Germinal center (tissue), 1 donor: ENCODE measurements around the gene SORBS2.
A peak's percentile ranks its signal among the peaks of the same experiment; 100 is the strongest.
"Not testable (repeated sequence)": the region's sequence is repeated elsewhere in the genome, so short reads cannot be mapped to it uniquely, and the experiment has no call there.

Experiments used
- DNase-seq: peaks from one replicate; pipeline ENCODE4 v3.0.0; 2012; ENCODE audit warnings: mixed read lengths, low spot score

Gene SORBS2

DNA sequence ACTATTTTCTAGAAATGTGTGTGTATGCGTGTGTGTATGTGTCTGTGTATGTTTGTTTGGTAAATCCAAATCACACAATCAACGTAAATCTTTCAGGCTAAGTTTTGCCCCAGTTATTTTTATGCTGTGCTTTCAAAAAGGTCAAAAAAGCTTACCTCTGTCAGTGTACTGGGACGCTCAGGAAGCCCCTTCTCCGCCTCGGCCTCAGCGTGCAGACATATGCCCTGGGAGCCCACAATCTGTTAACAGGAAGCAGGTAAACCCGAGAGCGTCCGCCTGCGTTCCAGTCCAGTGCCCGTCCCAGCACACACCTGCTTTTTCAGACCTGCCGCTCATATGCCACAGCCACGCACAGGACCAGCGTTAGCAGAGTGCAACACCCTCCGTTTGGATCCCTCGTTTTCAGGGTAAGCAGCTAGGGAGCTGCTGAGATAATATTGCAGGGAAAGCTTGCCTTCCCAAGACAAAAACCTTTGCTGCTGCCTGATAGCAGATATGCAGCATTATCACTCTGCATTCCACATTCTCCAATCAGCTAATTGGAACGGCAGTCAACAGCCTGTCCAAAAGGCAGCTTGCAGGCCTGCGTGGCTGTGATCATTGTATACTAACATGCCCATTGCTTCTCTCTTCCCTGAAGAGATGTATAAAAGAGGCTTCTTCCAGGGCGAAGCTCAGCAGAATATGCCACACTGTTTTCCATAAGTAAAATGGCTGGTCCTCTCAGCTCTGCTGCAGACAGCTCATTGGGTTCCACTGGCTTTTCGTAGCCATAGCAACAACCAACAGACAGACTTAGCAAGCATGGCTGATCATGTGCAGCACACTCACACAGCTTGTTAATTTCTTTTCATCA, at the start of gene SORBS2:
Gene SORBS2, minus strand, starts transcription at position 686 of the 856 bp plus-strand sequence. CDS start 121,623 bp downstream, outside the sequence.
- peak; percentile 67 for DNase-seq

DNA sequence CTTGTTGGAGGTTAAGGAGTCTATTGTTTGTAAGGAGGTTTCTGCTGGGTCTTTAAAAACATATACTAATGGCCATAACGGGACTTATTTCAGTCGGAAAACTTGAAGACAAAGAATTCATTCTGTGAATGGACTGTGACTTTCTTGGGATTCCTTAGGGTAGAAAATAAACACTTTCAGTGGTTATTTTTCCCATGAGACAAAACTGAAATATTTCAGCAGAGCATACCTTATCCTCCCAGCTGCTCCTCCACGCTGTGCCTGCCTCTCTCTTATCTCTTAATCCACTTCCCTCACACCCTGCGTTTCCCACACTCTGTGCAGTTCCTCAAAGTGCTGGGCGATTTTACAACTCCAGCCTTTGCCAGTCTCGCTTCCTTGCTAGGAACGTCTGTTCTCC, 47.1 kb upstream of the SORBS2 start:
- no peak for DNase-seq

- not testable (repeated sequence) for DNase-seq
Measured at GRCh38 chr4:185857561-185857960, 45.6 kb upstream of the SORBS2 start.

DNA sequence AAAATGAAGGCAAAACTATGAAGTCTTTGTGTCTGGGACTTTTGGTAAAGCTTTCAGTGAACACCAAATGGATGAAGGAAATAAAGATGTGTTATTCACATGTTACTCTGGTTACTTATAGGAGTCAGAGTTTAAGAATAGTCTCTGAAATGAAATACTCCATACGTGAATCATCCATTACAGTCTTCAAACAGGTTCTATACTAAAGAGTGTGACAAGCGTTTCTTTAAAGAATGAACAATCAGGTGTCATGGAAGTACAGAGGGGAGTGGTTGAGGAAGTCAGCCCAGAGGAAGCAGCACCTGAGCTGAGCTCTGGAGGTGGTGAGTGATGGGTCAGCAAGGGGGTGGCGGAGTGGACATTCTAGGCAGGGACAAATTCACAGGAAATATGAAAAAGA, 41.8 kb upstream of the SORBS2 start:
- no peak for DNase-seq

- no peak for DNase-seq
Measured at GRCh38 chr4:185852961-185853360, 41.0 kb upstream of the SORBS2 start.

DNA sequence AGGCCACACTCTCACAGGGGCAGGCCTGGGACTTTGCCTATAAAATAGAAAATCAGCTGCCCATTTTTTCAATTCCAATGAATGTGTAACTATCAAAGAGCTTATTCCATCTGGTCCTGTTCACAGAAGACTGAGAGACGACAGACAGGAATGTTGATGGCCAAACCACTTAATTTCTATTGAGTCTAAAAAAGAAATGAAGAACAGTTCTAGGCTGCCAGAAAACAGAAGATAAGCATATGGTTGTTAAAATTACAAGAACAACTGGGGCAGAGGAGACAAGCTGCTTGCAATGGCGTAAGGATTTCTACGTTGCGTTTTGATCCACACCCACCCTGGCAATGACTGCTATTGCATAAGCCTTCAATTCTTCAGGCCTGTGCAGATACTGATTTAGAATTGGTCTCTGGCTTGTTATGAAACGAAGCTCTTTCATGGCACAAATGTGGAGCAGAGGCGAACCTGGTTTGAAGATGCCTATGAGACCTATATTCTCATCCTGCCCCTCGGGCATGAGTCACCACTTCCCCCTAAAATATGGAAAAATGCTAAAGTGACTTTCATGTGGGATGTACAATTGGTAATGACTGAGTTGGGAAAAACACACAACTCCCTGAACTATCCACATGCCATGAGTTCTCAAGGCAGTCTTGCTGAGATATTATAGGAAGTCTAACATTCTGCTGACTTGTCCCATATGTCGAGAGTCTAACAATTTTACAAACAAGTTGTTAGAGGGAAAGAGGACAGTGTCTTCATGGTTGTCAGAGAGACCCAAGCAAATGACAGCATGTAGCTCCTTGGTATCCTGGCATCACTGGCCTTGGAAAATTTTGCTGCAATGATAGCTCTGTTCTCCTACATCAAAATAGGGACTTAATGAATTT, 37.9 kb upstream of the SORBS2 start:
- DNase-seq, result no peak

- DNase-seq, result no peak
Measured at GRCh38 chr4:185847352-185848097, 35.5 kb upstream of the SORBS2 start.

DNA sequence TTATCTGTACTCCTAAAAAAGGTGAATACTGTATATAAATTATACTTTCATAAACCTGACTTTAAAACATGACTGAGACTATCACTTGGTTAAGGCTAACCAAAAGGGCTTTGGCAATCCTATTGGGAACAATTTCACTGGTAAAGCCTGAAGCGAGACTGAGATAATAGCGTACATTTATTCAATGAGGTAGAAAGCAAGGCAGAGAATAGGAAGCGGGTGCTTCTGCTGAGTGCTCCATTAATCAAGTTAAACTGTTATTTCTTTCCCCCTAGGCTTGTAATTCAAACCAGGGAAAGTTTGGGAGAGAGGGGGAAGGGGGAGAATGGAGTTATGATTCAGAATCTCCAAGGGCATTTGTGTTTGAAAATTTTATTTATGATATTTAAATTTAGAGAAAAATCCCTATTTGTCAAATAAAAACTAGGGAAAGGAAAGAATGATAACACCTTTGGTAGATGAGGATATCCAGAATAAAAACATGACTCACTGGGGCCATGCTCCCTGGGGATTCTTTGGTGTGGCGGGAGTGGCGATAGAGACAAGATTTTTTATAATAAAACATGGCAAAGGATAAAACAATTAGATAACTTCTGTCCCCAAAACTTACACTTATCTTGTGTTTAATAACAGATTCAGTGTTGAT, 34.6 kb upstream of the SORBS2 start:
- DNase-seq, result no peak

- DNase-seq, result no peak
Measured at GRCh38 chr4:185845966-185846365, 34.0 kb upstream of the SORBS2 start.

DNA sequence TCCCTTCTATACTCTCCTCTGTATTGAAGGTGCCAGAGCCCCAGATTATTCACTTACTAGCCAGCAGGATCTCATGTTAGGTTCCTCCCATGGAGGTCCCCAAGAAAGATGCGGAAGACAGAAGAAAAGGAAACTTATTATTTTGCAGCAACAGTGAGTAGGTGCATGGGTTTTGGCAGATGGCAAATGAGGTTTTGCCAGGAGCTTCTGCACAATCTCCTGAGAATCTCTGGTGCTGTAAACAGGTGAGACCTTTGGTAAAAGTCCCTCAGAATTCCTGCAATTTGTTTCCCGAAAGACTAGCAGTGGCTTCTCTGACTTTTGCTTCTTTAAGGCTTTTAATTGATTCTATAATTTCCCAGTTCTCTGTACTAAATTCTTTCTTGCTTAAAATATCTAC, 29.5 kb upstream of the SORBS2 start:
- DNase-seq, result no peak

- no peak for DNase-seq
Measured at GRCh38 chr4:185840953-185841352, 29.0 kb upstream of the SORBS2 start.

GRCh38 chr4:185840201-185840600, 28.2 kb upstream of the SORBS2 start:
- no peak for DNase-seq

GRCh38 chr4:185839770-185840169, 27.8 kb upstream of the SORBS2 start:
- DNase-seq, result no peak

GRCh38 chr4:185839194-185839712, 27.3 kb upstream of the SORBS2 start:
- DNase-seq, result no peak

- no peak for DNase-seq
Measured at GRCh38 chr4:185838514-185839193, 26.7 kb upstream of the SORBS2 start.

DNA sequence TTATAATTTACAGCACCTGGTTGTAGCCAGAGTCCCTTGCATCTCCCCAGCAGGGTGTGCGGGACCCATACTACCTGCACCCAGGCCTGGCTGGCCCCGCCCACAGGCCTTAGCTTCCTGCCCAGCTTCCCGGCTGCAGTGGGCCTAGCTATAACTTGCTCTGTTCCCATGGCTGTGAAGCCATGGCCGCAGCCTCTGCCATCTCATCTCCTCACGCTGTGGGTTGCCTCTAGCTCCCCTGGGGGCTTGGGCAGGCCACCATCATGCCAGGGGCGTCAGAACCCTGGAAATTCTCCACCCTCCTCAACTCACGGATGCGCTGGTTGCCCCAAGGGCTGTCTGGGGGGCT, 26.1 kb upstream of the SORBS2 start:
- no peak for DNase-seq

DNA sequence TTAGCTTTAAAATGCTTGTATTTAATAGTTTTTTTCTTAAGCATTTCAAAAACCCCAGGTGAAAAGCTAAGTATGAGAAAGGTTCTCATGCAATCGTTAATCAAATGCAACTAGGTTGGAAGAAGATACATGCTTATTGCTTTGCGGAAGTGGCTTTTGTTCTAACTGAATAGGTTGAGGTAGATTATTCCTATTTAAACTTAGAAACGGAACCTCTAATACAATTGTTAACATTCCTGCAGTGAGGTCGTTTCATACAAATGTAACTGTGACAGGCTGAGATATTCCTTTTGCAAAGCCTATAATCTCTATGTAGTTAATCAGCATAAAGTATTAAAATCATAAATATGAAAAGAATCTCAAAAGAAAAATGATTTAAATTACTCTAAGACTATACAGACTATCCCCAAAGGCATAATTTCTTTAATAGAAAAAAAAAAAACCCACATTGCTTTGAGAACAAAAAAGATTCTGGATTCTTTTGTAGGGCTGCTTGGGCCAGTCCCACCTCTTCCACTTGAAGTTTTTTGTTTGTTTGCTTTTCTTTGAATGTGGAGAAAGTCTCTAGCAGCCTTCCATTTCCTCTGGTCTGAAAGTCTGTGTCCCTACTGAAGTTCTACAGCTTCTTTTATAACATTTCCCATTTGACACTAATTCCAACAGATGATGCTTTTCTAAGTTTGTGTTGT, 25.6 kb upstream of the SORBS2 start:
- no peak for DNase-seq

DNA sequence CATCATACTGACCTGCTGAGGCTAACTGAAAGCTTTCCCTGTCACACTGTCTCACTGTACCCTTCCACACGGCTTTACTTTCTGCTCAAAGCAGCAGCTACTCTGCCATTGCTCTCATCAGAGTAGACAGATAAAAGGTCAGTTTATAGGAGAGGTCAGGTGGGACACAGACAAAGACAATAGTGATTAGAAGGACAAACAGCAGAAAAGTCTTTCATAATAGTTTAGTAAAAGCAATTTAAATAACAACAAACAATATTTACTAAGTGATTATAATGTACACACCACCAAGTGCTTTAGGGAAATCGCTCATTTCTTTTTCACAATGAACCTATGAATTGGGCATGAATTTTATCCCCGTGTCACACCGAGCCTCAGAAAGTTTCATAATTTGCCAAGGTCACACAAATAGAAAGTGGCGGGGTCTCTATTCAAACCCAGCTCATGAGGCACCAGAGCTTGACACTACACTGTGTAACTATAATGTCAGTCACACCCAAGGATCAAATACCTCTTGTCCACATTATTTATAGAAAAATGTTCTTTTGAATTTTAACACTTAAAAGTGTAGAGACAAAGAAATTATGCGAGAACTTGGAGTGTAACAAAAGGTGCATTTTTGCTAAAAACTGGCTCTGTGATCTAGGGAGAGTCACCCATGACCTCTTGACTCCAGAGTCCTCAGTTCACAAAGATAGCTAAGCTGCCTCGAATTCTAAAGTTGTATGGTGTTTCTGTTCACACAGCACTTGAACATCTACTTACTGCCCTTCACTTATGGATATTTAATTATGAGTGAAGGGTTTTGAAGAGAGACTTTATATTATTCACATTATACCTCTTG, 24.5 kb upstream of the SORBS2 start:
- DNase-seq, result no peak

DNA sequence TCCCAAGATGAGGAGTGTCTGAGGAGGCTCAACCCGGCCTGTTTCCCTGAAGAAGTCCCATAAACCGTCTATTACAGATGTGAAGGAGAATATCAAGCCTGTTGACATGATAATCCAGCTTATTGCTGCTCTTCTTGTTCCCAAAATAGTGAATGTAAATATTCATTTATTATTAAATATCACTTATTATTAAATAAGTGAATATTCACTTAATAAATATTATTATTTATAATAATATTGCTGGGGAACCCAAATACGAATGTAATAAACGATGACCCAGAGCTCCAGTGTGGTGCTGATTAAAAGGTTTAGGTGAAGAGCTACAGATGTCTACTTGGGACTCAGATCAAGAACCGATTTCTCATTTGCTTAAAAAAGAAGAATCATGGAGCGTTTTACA, 23.8 kb upstream of the SORBS2 start:
- DNase-seq, result no peak

DNA sequence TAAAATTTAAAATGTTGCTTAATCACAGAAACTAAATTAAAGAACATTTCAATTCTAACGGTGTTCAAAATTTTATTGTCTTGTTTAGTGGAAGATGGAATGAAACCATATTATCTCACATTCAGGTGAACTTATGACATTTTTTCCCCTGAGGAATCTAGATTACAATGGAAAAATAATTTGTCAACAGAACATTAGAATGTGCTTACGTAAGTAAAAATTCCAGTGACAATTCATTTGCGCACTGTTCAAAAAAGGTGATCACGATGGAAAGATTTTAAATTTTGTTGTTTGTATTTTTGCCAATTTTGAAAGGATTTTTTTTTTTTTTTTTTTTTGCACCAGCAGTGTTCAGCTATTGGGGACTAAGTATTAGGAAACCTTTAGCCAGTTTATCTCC, 23.3 kb upstream of the SORBS2 start:
- DNase-seq, result no peak
